ENCODE results near the gene GOLPH3L.
A peak's percentile ranks its signal among the peaks of the same experiment; 100 is the strongest.

GRCh38 chr1:150613061-150613920, 83.7 kb downstream of the GOLPH3L start:
- TF ChIP-seq, protein P1, sequence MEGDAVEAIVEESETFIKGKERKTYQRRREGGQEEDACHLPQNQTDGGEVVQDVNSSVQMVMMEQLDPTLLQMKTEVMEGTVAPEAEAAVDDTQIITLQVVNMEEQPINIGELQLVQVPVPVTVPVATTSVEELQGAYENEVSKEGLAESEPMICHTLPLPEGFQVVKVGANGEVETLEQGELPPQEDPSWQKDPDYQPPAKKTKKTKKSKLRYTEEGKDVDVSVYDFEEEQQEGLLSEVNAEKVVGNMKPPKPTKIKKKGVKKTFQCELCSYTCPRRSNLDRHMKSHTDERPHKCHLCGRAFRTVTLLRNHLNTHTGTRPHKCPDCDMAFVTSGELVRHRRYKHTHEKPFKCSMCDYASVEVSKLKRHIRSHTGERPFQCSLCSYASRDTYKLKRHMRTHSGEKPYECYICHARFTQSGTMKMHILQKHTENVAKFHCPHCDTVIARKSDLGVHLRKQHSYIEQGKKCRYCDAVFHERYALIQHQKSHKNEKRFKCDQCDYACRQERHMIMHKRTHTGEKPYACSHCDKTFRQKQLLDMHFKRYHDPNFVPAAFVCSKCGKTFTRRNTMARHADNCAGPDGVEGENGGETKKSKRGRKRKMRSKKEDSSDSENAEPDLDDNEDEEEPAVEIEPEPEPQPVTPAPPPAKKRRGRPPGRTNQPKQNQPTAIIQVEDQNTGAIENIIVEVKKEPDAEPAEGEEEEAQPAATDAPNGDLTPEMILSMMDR (IDR thresholded peaks at IDR 0.05 in 8 of 11, conservative IDR thresholded peaks at IDR 0.05 in 3 of 11): peak in 1 of 11 experiments; percentile 14
- no peak for TF ChIP-seq POLR2A (IDR thresholded peaks at IDR 0.05)

Data from spleen (tissue), 7 donors.